H1 (cell line): ENCODE results near the gene MAGEC3. TPM values are rescaled to one million over a fixed set of nuclear protein-coding genes. Genes with fewer than 3 reads are reported as not detected.

Experiments
- CTCF ChIA-PET: fragments of 300-600 bp; sonication (Branson Sonifier 250); formaldehyde crosslinking; loops from one replicate; lab custom pipeline; 2021; ENCODE audit not compliant: partially characterized antibody; lab: Charles Lee
- POLR2A ChIA-PET: fragments of 300-600 bp; sonication (Branson Sonifier 250); formaldehyde crosslinking; loops from one replicate; lab custom pipeline; 2021; ENCODE audit warnings: inconsistent platforms; ENCODE audit not compliant: partially characterized antibody; lab: Charles Lee
- DNase-seq, 2 experiments: peaks; one replicate each; pipeline versions ENCODE4 v3.0.0 to v3.0.0-alpha.2; 2010 to 2022; ENCODE audit warnings: low spot score in 2 of 2, low read depth in 1 of 2, mixed read lengths in 1 of 2
- FAIRE-seq: peaks from 2 replicates; lab custom pipeline; 2011; peaks lifted over from hg19 to GRCh38; lab: Jason Lieb, UNC
- H2AFZ ChIP-seq: 2 replicates; pipeline ENCODE4 v1.8.1; 2012; ENCODE audit warnings: low read length, inconsistent platforms
- H2AK5ac ChIP-seq: 2 replicates; pipeline ENCODE4 v1.6.1; 2013; ENCODE audit warnings: low read depth, low read length
- H2BK120ac ChIP-seq: replicated peaks from 2 replicates; pipeline ENCODE3; 2013; ENCODE audit warnings: low read depth, low read length, inconsistent platforms
- H2BK12ac ChIP-seq: 2 replicates; pipeline ENCODE4 v1.6.1; 2013; ENCODE audit warnings: low read depth, low read length
- H2BK15ac ChIP-seq: 2 replicates; pipeline ENCODE4 v1.6.1; 2013; ENCODE audit warnings: low read length
- H2BK20ac ChIP-seq: 2 replicates; pipeline ENCODE4 v1.6.1; 2013; ENCODE audit warnings: low read length
- H2BK5ac ChIP-seq: 2 replicates; pipeline ENCODE4 v1.6.1; 2013; ENCODE audit warnings: low read depth, low read length
- H3K14ac ChIP-seq: 2 replicates; pipeline ENCODE4 v1.6.1; 2013; ENCODE audit warnings: inconsistent platforms; ENCODE audit not compliant: insufficient read length
- H3K18ac ChIP-seq: 2 replicates; pipeline ENCODE4 v1.6.1; 2013; ENCODE audit warnings: low read length; ENCODE audit errors: extremely low read depth
- H3K23ac ChIP-seq: 2 replicates; pipeline ENCODE4 v1.6.1; 2013; ENCODE audit warnings: inconsistent platforms; ENCODE audit not compliant: insufficient read length
- H3K23me2 ChIP-seq: 2 replicates; pipeline ENCODE4 v1.6.1; 2013; ENCODE audit warnings: low read depth, low read length
- H3K27ac ChIP-seq: 2 replicates; pipeline ENCODE4 v1.6.1; 2011; ENCODE audit warnings: low read depth, low read length, inconsistent platforms
- H3K27me3 ChIP-seq, 4 experiments: replicated peaks in 1 of 4; 1 replicate in 1 of 4; 2 replicates in 3 of 4; pipeline versions ENCODE4 v1.6.1 to v1.8.1; 2011 to 2013; ENCODE audit warnings: low read length in 3 of 4, mild to moderate bottlenecking in 3 of 4, inconsistent platforms in 2 of 4, mixed read lengths in 2 of 4, moderate library complexity in 1 of 4; ENCODE audit not compliant: control insufficient read depth in 3 of 4, insufficient read depth in 3 of 4; ENCODE audit errors: extremely low read depth in 1 of 4
- H3K36me3 ChIP-seq, 4 experiments: 2 replicates each; pipeline versions ENCODE4 v1.6.1 to v1.8.1; 2011 to 2013; ENCODE audit warnings: mild to moderate bottlenecking in 4 of 4, low read length in 3 of 4, moderate library complexity in 2 of 4, control low read depth in 1 of 4, inconsistent platforms in 1 of 4; ENCODE audit not compliant: insufficient read depth in 4 of 4, control insufficient read depth in 2 of 4
- H3K4ac ChIP-seq: replicated peaks from 2 replicates; pipeline ENCODE3; 2013; ENCODE audit warnings: low read length, low read depth, mixed read lengths, inconsistent platforms; ENCODE audit not compliant: insufficient read length
- H3K4me1 ChIP-seq, 4 experiments: replicated peaks in 1 of 4; 1 replicate in 1 of 4; 2 replicates in 3 of 4; pipeline versions ENCODE4 v1.6.1 to v1.8.1; 2011 to 2013; ENCODE audit warnings: low read length in 3 of 4, inconsistent platforms in 2 of 4, mixed read lengths in 1 of 4; ENCODE audit not compliant: insufficient read depth in 4 of 4, control insufficient read depth in 3 of 4
- H3K4me2 ChIP-seq, 2 experiments: 2 replicates each; pipeline versions ENCODE4 v1.6.1 to v1.8.1; 2011 to 2013; ENCODE audit warnings: low read depth in 2 of 2, low read length in 2 of 2, control low read depth in 1 of 2, inconsistent platforms in 1 of 2, mild to moderate bottlenecking in 1 of 2; ENCODE audit not compliant: insufficient read depth in 1 of 2
- H3K4me3 ChIP-seq, 4 experiments: fragments of 200-600, 300-600 bp in 1 of 4; sonication (generic), shearing (Covaris generic), sonication (Bioruptor Twin) in 1 of 4; 2 replicates each; pipeline versions ENCODE4 v1.5.1 to v1.8.1; 2011 to 2016; ENCODE audit warnings: low read length in 4 of 4, low read depth in 3 of 4, control low read depth in 2 of 4, inconsistent platforms in 2 of 4, mild to moderate bottlenecking in 2 of 4, mixed read lengths in 1 of 4, moderate library complexity in 1 of 4; ENCODE audit not compliant: insufficient read depth in 2 of 4; ENCODE audit errors: extremely low read depth in 1 of 4
- H3K56ac ChIP-seq: replicated peaks from 2 replicates; pipeline ENCODE3; 2013; ENCODE audit warnings: low read depth, mild to moderate bottlenecking, mixed read lengths, low read length, inconsistent platforms; ENCODE audit not compliant: insufficient read length
- H3K79me1 ChIP-seq: 2 replicates; pipeline ENCODE4 v1.6.1; 2013; ENCODE audit warnings: low read depth, low read length, control low read depth
- H3K79me2 ChIP-seq, 2 experiments: 2 replicates each; pipeline versions ENCODE4 v1.6.1 to v1.8.1; 2012 to 2013; ENCODE audit warnings: low read length in 2 of 2, mild to moderate bottlenecking in 2 of 2, inconsistent platforms in 1 of 2; ENCODE audit not compliant: insufficient read depth in 2 of 2, control insufficient read depth in 1 of 2
- H3K9ac ChIP-seq, 4 experiments: replicated peaks in 1 of 4; 1 replicate in 1 of 4; 2 replicates in 3 of 4; pipeline versions ENCODE4 v1.6.1 to v1.8.1; 2011 to 2013; ENCODE audit warnings: low read depth in 3 of 4, low read length in 3 of 4, control low read depth in 2 of 4, mild to moderate bottlenecking in 2 of 4, moderate library complexity in 2 of 4, inconsistent platforms in 1 of 4; ENCODE audit errors: extremely low read depth in 1 of 4
- H3K9me3 ChIP-seq, 2 experiments: 2 replicates each; pipeline versions ENCODE4 v1.6.1 to v1.8.1; 2012 to 2013; ENCODE audit warnings: mild to moderate bottlenecking in 2 of 2, moderate library complexity in 2 of 2, control low read depth in 1 of 2, inconsistent platforms in 1 of 2, low read depth in 1 of 2, low read length in 1 of 2, mixed read lengths in 1 of 2; ENCODE audit not compliant: insufficient read depth in 2 of 2
- H4K20me1 ChIP-seq, 2 experiments: replicated peaks in 1 of 2; 2 replicates each; pipeline versions ENCODE3 to v1.8.1; 2011 to 2013; ENCODE audit warnings: inconsistent platforms in 2 of 2, low read length in 2 of 2, mild to moderate bottlenecking in 1 of 2; ENCODE audit not compliant: insufficient read depth in 2 of 2, control insufficient read depth in 1 of 2
- H4K5ac ChIP-seq: 2 replicates; pipeline ENCODE4 v1.6.1; 2013; ENCODE audit warnings: low read length, low read depth, mixed read lengths, inconsistent platforms; ENCODE audit not compliant: insufficient read length
- H4K8ac ChIP-seq: 2 replicates; pipeline ENCODE4 v1.8.0; 2013; ENCODE audit warnings: mild to moderate bottlenecking, moderate library complexity, low read length, inconsistent platforms; ENCODE audit not compliant: insufficient read depth; ENCODE audit errors: extremely low read depth
- H4K91ac ChIP-seq: replicated peaks from 2 replicates; pipeline ENCODE3; 2013; ENCODE audit warnings: low read length, mixed read lengths, inconsistent platforms; ENCODE audit not compliant: insufficient read length
- BCL11A ChIP-seq, 2 experiments: IDR thresholded peaks; one replicate each; pipeline ENCODE4 v1.6.1; 2011; ENCODE audit warnings: low read depth in 2 of 2, low read length in 2 of 2, mild to moderate bottlenecking in 2 of 2
- CBX8 ChIP-seq: fragments of 300-800, 300-1000 bp; sonication (generic); IDR thresholded peaks from 2 replicates; pipeline ENCODE4 v1.7.1; 2016; ENCODE audit warnings: low read depth, low read length, borderline replicate concordance
- CHD2 ChIP-seq: IDR thresholded peaks from 2 replicates; pipeline ENCODE4 v1.6.1; 2012; ENCODE audit warnings: low read length, improper control_type of control experiment
- JUN ChIP-seq: IDR thresholded peaks from 2 replicates; pipeline ENCODE4 v1.6.1; 2011; ENCODE audit warnings: low read depth, mild to moderate bottlenecking, improper control_type of control experiment, low read length
- KDM4A ChIP-seq: IDR thresholded peaks from one replicate; pipeline ENCODE4 v1.7.1; 2012; ENCODE audit warnings: low read depth, mild to moderate bottlenecking, moderate library complexity, low read length, inconsistent platforms; ENCODE audit not compliant: severe bottlenecking
- RNF2 ChIP-seq: fragments of 200-900, 300-1000 bp; sonication (generic); IDR thresholded peaks from 2 replicates; pipeline ENCODE4 v1.7.1; 2016; ENCODE audit warnings: borderline replicate concordance, low read depth, mild to moderate bottlenecking, antibody characterized with exemption, low read length; ENCODE audit not compliant: poor library complexity, severe bottlenecking; ENCODE audit errors: missing control alignments
- SP2 ChIP-seq: IDR thresholded peaks from 2 replicates; pipeline ENCODE4 v1.6.1; 2012; ENCODE audit warnings: mild to moderate bottlenecking, low read length, inconsistent platforms
- TAF7 ChIP-seq: optimal IDR thresholded peaks from 2 replicates; pipeline ENCODE3; 2011; ENCODE audit warnings: low read depth, mild to moderate bottlenecking, inconsistent platforms, low read length, moderate library complexity, borderline replicate concordance
- ZNF274 ChIP-seq: IDR thresholded peaks from 2 replicates; pipeline ENCODE4 v1.7.0; 2012; ENCODE audit warnings: low read length, borderline replicate concordance; ENCODE audit errors: extremely low read depth
- WGBS, 2 experiments: shearing (Covaris generic) in 1 of 2; methylation state at CpG; one replicate each; pipeline versions ENCODE4 v1.1.6 to v1.1.7; 2013 to 2015; ENCODE audit warnings: low lambda C conversion rate in 2 of 2, mixed read lengths in 2 of 2, inconsistent platforms in 1 of 2, low coverage in 1 of 2, missing lambda C conversion rate in 1 of 2; ENCODE audit not compliant: insufficient replicate concordance in 2 of 2, insufficient coverage in 1 of 2, insufficient read length in 1 of 2; ENCODE audit errors: extremely low coverage in 1 of 2, missing lambda C conversion rate in 1 of 2; 5-methylcytosine and 5-hydroxymethylcytosine counted together
- polyA plus RNA-seq, 7 experiments: library from polyadenylated mRNA; depleted of rRNA in 3 of 7; stranded (reverse) in 5 of 7; unstranded in 2 of 7; fragments of >200 nt in 5 of 7; fragments of 200-250 nt in 2 of 7; gene quantifications; 1 replicate in 5 of 7; 2 replicates in 1 of 7; 4 replicates in 1 of 7; pipeline versions ENCODE4 v1.2.1 to v1.2.3, GENCODE V29; 2011 to 2013; ENCODE audit warnings: missing spikeins in 2 of 7, mixed read lengths in 2 of 7
- total RNA-seq: library from RNA; stranded (reverse); fragmentation: NEBNext Ultra II Directional; extraction: Animal tissue kit (Norgen Biotek cat#: 25700); gene quantifications from 2 replicates; pipeline ENCODE4 v1.2.1, GENCODE V29; 2021

The MAGEC3 gene
- total and polyA plus RNA-seq, 2 of the 8 experiments (the other 6 are each of a cell fraction or from before 2014, with no cell fraction given) = not detected

- Histone ChIP-seq H2BK12ac (no peak within 1 kb of the TSS), H4K91ac (no peak within 1 kb of the TSS), H3K4me2 (no peak within 1 kb of the TSS), H3K79me2 (no peaks in the 10 kb centered on the region), H3K14ac (no peak within 1 kb of the TSS), H3K56ac (no peak within 1 kb of the TSS), H3K36me3 (no peaks in the 10 kb centered on the region), H3K27me3 (no peaks in the 10 kb centered on the region), H4K5ac (no peak within 1 kb of the TSS), H2BK15ac (no peak within 1 kb of the TSS), H4K20me1 (no peaks in the 10 kb centered on the region), H2AFZ (no peak within 1 kb of the TSS), H3K27ac (no peak within 1 kb of the TSS), H2BK20ac (no peak within 1 kb of the TSS), H3K18ac (no peak within 1 kb of the TSS), H2BK120ac (no peak within 1 kb of the TSS), H3K9me3 (no peaks in the 10 kb centered on the region; a peak in 1 of 4 replicates), H4K8ac (no peak within 1 kb of the TSS), H3K4me1 (no peaks in the 10 kb centered on the region), H3K4ac (no peak within 1 kb of the TSS), H3K4me3 (no peak within 1 kb of the TSS), H3K9ac (no peak within 1 kb of the TSS), H2BK5ac (no peak within 1 kb of the TSS), H3K23ac (no peak within 1 kb of the TSS), H2AK5ac (no peak within 1 kb of the TSS), H3K79me1 (no peaks in the 10 kb centered on the region), H3K23me2 (no peaks in the 10 kb centered on the region)
- CTCF ChIA-PET = no interaction called here
- TF ChIP-seq CBX8 (no peak), SP2 (no peak), TAF7 (no peak), JUN (no peak), RNF2 (no peak), KDM4A (no peak), CHD2 (no peak), ZNF274 (no peak), BCL11A (IDR thresholded peaks at IDR 0.05; ENCODE audit: low read depth in 2 of 2, low read length in 2 of 2) (no peak)
- DNase-seq (no peak), FAIRE-seq (no peak)
- POLR2A ChIA-PET = no interaction called here
- 100% methylated on average over 3 of the region's 25 CpGs; no CpG with 5 or more reads in 1 of the 2 experiments for WGBS, 2 experiments
Observed at GRCh38 chrX:141903400-141904155, 65.5 kb downstream of the MAGEC3 start, which contains the start of gene MAGEC1. Gene MAGEC1, plus strand, starts transcription at chrX:141903894. Its CDS starts 1,179 bp downstream, at chrX:141905073.
